Esophagus muscularis mucosa (tissue), 4 donors: ENCODE results near the gene B4GALT1.

Experiments
- EP300 ChIP-seq: sonication (generic); formaldehyde crosslinking; IDR thresholded peaks from one replicate; pipeline ENCODE4 v1.6.1; 2017; ENCODE audit warnings: antibody characterized with exemption
- POLR2A ChIP-seq: fragments of 450-650 bp; IDR thresholded peaks from one replicate; pipeline ENCODE4 v1.6.1; 2017; ENCODE audit warnings: antibody characterized with exemption, moderate library complexity, mild to moderate bottlenecking, low read depth
- POLR2AphosphoS5 ChIP-seq, 2 donors: sonication (generic); formaldehyde crosslinking; IDR thresholded peaks; one replicate each; pipeline ENCODE4 v1.6.1; 2017; ENCODE audit warnings: antibody characterized with exemption in 2 of 2
- TF ChIP-seq, protein P1 (sequence below), 3 experiments: fragments of 200-600 bp in 2 of 3; fragments of 450-650 bp in 1 of 3; sonication (generic) in 2 of 3; IDR thresholded peaks; one replicate each; pipeline ENCODE4 v1.5.1; 2017 to 2019; ENCODE audit warnings: antibody characterized with exemption in 3 of 3, mild to moderate bottlenecking in 2 of 3, moderate library complexity in 1 of 3

DNA sequence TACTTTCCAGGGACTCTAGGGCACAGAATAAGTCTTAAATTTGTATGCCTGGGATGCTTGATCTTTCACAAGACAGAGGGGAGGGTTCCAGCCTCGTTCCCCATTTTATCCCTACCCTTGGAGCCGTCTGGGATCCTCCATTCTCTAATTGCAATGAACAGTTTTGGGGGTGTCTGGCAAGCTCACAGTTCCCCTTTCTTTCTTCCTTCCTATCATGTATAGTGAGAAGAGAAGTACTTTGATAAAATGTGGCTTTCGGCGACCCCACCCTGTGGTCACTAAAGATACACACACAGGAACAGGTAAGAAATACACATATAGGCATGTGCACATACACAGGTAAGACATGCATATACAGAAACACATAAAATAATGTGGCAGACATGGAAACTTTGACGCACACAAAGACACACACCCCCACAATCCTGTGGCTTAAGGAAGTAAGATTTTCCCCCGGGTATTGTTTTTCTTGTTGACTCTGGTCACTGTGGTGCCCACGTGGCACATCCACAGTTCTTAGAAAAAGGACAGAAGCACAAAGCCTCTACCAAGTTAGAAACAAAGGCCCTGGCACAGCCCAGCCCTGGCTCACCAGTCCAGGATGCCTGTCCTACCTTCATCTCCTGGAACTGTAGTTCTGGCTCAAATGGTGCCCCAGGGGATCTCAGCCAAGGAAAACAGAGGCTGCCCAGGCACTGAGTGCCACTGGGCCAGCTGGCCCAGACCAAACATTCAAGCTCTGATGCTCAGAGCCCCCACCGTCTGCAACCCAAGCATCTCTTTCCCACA, 84.4 kb downstream of the B4GALT1 start:
- TF ChIP-seq, protein P1, sequence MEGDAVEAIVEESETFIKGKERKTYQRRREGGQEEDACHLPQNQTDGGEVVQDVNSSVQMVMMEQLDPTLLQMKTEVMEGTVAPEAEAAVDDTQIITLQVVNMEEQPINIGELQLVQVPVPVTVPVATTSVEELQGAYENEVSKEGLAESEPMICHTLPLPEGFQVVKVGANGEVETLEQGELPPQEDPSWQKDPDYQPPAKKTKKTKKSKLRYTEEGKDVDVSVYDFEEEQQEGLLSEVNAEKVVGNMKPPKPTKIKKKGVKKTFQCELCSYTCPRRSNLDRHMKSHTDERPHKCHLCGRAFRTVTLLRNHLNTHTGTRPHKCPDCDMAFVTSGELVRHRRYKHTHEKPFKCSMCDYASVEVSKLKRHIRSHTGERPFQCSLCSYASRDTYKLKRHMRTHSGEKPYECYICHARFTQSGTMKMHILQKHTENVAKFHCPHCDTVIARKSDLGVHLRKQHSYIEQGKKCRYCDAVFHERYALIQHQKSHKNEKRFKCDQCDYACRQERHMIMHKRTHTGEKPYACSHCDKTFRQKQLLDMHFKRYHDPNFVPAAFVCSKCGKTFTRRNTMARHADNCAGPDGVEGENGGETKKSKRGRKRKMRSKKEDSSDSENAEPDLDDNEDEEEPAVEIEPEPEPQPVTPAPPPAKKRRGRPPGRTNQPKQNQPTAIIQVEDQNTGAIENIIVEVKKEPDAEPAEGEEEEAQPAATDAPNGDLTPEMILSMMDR (IDR thresholded peaks at IDR 0.05): no peak
- TF ChIP-seq EP300 (no peak), POLR2A (no peak), POLR2AphosphoS5 (IDR thresholded peaks at IDR 0.05) (no peak)
